Heart right ventricle (tissue), 16 donors: Measurements from ENCODE around the gene ARHGEF37. TPM values are rescaled to one million over a fixed set of nuclear protein-coding genes. Genes with fewer than 3 reads are reported as not detected.

Source experiments
- ATAC-seq, 8 donors: fragments of 200-7000 bp; cut with Tn5 transposase; one replicate each; pipeline ENCODE4 v1.9.1; 2020; ENCODE audit warnings: mild to moderate bottlenecking in 8 of 8, moderate library complexity in 8 of 8, moderate number of reproducible peaks in 1 of 8
- DNase-seq, 2 donors: peaks; one replicate each; pipeline ENCODE4 v3.0.0-alpha.2; 2020
- H3K27ac ChIP-seq, 10 donors: fragments of 200-600 bp; sonication (generic) in 2 of 10; one replicate each; pipeline versions ENCODE4 v1.5.0 to v1.8.0; 2020 to 2022; ENCODE audit warnings: mild to moderate bottlenecking in 3 of 10
- H3K27me3 ChIP-seq, 7 donors: fragments of 200-600 bp; one replicate each; pipeline ENCODE4 v1.8.0; 2021 to 2022; ENCODE audit warnings: mild to moderate bottlenecking in 2 of 7
- H3K36me3 ChIP-seq, 9 donors: fragments of 200-600 bp; sonication (generic) in 1 of 9; one replicate each; pipeline versions ENCODE4 v1.5.0 to v1.8.0; 2020 to 2022; ENCODE audit warnings: mild to moderate bottlenecking in 2 of 9
- H3K4me1 ChIP-seq, 9 donors: fragments of 200-600 bp; sonication (generic) in 1 of 9; one replicate each; pipeline versions ENCODE4 v1.5.0 to v1.8.0; 2020 to 2022; ENCODE audit warnings: mild to moderate bottlenecking in 4 of 9
- H3K4me3 ChIP-seq, 10 donors: fragments of 200-600 bp; sonication (generic) in 2 of 10; one replicate each; pipeline versions ENCODE4 v1.5.0 to v1.8.0; 2020 to 2022; ENCODE audit warnings: mild to moderate bottlenecking in 7 of 10, moderate library complexity in 2 of 10
- H3K9me3 ChIP-seq, 11 donors: fragments of 200-600 bp in 10 of 11; sonication (generic) in 2 of 11; one replicate each; pipeline versions ENCODE4 v1.5.0 to v1.8.0; 2013 to 2022; ENCODE audit warnings: mild to moderate bottlenecking in 2 of 11, control low read depth in 1 of 11, moderate library complexity in 1 of 11
- WGBS, 2 donors: extraction: QIAGEN DNeasy Blood & Tissue Kit; methylation state at CpG; one replicate each; pipeline ENCODE4 v1.1.7; 2013; ENCODE audit warnings: inconsistent platforms in 1 of 2; 5-methylcytosine and 5-hydroxymethylcytosine counted together
- intact Hi-C, 10 donors: fragments of 100-400 bp; cut with DNase I; formaldehyde crosslinking; loops; one replicate each; pipeline versions ENCODE4 v1.11.1 to v1.14.2; 2022
- polyA plus RNA-seq, 2 donors: library from polyadenylated mRNA; stranded (reverse); fragments of 200-250 nt; gene quantifications; one replicate each; pipeline ENCODE4 v1.2.3, GENCODE V29; 2013
- total RNA-seq, 10 donors: library from RNA; stranded (reverse); fragmentation: NEBNext Ultra II Directional in 3 of 10; extraction: Animal tissue kit (Norgen Biotek cat#: 25700) in 3 of 10; gene quantifications; one replicate each; pipeline versions ENCODE4 v1.2.1 to v1.2.4, GENCODE V29; 2021 to 2023
- TF ChIP-seq, protein P1 (sequence below), 9 donors: fragments of 200-600 bp; sonication (generic) in 2 of 9; IDR thresholded peaks; one replicate each; pipeline versions ENCODE4 v1.5.0 to v1.8.0; 2021 to 2022; ENCODE audit warnings: antibody characterized with exemption in 9 of 9, mild to moderate bottlenecking in 5 of 9, moderate library complexity in 1 of 9
- donor health status: Arrhythmogenic right ventricular cardiomyopathy.
- donor health status: ischemic (EF 13 %, LVEDD 7.1; RV severe dilation, severe dysfunction).
- donor health status: healthy with polysubstance abuse.
- donor health status: DM: no; HTN: yes; CAD: no.
- donor health status: DM: no; HTN: no; CAD: no.
- donor health status: ischemic (EF 25% LVEDD 6.9; RV normal size, moderate dysfunction).
- donor health status: ischemic (EF 25% LVEDD 5.7; RV mildly dilated, moderate dysfunction).
- donor health status: healthy.
- donor health status: DM: yes; HTN: yes; CAD: no.
- donor health status: Ischemic cardiomyopathy.
- donor health status: ischemic (EF 35%, LVEDD 5.7; RV mildly dilated, moderate dysfunction).
- donor health status: nonischemic (EF 11% LVEDD 7.7; RV severe dilation, severe dysfunction).
- donor health status: DM: yes; HTN: yes; CAD: no.
- donor health status: PGD.
- donor health status: ischemic (EF 29% LVEDD 5.4; RV normal size, mild dysfunction).
- donor health status: nonischemic (EF 23%, LVEDD 6.1; RV moderate dilation, normal function).

The ARHGEF37 gene
- total and polyA plus RNA-seq, 12 donors = 4.5 to 31.8 (median 17.1) TPM

DNA sequence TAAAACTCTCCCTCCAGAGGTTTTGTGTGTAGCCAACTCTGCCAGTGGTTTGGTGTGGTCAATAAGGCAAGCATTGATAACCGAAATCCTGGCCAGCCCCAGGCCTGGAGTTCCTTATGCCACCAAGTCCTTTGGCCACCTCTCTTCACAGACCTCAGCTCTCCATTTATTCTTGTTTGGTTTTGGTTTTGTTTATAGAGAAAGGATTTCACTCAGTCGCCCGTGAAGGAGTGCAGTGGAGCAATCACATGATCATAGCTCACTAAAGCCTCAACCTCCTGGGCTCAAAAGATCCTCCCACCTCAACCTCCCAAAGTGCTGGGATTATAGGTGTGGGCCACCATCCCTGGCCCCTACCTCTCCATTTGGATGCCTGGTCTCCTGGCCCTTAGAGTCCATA lies 93.4 kb downstream of the ARHGEF37 start:
- intact Hi-C loops = loop anchor here in 4 of 10 donors (5.0 kb wide), 1 partner anchor 58 kb away; the partner anchor contains the start of gene PPARGC1B (in 4 of the 4)
- peak overlapping the region in 6 of 10 donors; percentile 30 to 77 (median 38) for H3K27ac ChIP-seq

GRCh38 chr5:149675610-149676201 lies 94.4 kb downstream of the ARHGEF37 start:
- Histone ChIP-seq H3K27me3 (no peaks in the 10 kb centered on the region), H3K36me3 (no peaks in the 10 kb centered on the region), H3K4me1 (peaks cover 0 to 61% (median 20%) of the 10 kb centered on the region in 9 donors), H3K4me3 (no peak overlapping the region), H3K9me3 (no peaks in the 10 kb centered on the region), H3K27ac (peak overlapping the region in 8 of 10 donors; percentile 36 to 94 (median 60))
- ATAC-seq = peak; percentile 48 to 73 (median 62)
- intact Hi-C loops = loop anchor here in 4 of 10 donors (5.0 kb wide), 1 partner anchor 57 kb away; the partner anchor contains the start of gene PPARGC1B (in 4 of the 4)
- TF ChIP-seq, protein P1, sequence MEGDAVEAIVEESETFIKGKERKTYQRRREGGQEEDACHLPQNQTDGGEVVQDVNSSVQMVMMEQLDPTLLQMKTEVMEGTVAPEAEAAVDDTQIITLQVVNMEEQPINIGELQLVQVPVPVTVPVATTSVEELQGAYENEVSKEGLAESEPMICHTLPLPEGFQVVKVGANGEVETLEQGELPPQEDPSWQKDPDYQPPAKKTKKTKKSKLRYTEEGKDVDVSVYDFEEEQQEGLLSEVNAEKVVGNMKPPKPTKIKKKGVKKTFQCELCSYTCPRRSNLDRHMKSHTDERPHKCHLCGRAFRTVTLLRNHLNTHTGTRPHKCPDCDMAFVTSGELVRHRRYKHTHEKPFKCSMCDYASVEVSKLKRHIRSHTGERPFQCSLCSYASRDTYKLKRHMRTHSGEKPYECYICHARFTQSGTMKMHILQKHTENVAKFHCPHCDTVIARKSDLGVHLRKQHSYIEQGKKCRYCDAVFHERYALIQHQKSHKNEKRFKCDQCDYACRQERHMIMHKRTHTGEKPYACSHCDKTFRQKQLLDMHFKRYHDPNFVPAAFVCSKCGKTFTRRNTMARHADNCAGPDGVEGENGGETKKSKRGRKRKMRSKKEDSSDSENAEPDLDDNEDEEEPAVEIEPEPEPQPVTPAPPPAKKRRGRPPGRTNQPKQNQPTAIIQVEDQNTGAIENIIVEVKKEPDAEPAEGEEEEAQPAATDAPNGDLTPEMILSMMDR (IDR thresholded peaks at IDR 0.05) = no peak
- peak; percentile 23 to 36 for DNase-seq
- 40 to 43% methylated on average over 12 of the region's 12 CpGs for WGBS, 2 donors

More for the DNA sequence above, 93.4 kb downstream of the ARHGEF37 start:
- no peak for ATAC-seq
- H3K9me3 ChIP-seq = no peaks in the 10 kb centered on the region
- H3K4me1 ChIP-seq = peaks cover 0 to 51% (median 12%) of the 10 kb centered on the region in 9 donors
- H3K4me3 ChIP-seq = no peak overlapping the region
- H3K36me3 ChIP-seq = no peaks in the 10 kb centered on the region
- no peak for DNase-seq
- WGBS, 2 donors = 47 to 57% methylated on average over 3 of the region's 3 CpGs
- no peaks in the 10 kb centered on the region for H3K27me3 ChIP-seq
- TF ChIP-seq, protein P1 (IDR thresholded peaks at IDR 0.05) = no peak

GRCh38 chr5:149677731-149678130 lies 96.4 kb downstream of the ARHGEF37 start:
- WGBS, 2 donors = 76 to 79% methylated on average over 7 of the region's 7 CpGs
- TF ChIP-seq, protein P1 (IDR thresholded peaks at IDR 0.05) = no peak
- intact Hi-C loops = loop anchor here in 4 of 10 donors (5.0 kb wide), 1 partner anchor 55 kb away; the partner anchor contains the start of gene PPARGC1B (in 4 of the 4)
- H3K27me3 ChIP-seq = no peaks in the 10 kb centered on the region
- ATAC-seq (peak in 3 of 8 donors; percentile 2 to 17 (median 15)), DNase-seq (peak in 1 of 2 donors; percentile 24)
- H3K36me3 ChIP-seq = no peaks in the 10 kb centered on the region
- H3K4me3 ChIP-seq = no peak overlapping the region
- no peaks in the 10 kb centered on the region for H3K9me3 ChIP-seq
- H3K4me1 ChIP-seq = peaks cover 0 to 80% (median 26%) of the 10 kb centered on the region in 9 donors
- peak overlapping the region in 8 of 10 donors; percentile 18 to 94 (median 56) for H3K27ac ChIP-seq

DNA sequence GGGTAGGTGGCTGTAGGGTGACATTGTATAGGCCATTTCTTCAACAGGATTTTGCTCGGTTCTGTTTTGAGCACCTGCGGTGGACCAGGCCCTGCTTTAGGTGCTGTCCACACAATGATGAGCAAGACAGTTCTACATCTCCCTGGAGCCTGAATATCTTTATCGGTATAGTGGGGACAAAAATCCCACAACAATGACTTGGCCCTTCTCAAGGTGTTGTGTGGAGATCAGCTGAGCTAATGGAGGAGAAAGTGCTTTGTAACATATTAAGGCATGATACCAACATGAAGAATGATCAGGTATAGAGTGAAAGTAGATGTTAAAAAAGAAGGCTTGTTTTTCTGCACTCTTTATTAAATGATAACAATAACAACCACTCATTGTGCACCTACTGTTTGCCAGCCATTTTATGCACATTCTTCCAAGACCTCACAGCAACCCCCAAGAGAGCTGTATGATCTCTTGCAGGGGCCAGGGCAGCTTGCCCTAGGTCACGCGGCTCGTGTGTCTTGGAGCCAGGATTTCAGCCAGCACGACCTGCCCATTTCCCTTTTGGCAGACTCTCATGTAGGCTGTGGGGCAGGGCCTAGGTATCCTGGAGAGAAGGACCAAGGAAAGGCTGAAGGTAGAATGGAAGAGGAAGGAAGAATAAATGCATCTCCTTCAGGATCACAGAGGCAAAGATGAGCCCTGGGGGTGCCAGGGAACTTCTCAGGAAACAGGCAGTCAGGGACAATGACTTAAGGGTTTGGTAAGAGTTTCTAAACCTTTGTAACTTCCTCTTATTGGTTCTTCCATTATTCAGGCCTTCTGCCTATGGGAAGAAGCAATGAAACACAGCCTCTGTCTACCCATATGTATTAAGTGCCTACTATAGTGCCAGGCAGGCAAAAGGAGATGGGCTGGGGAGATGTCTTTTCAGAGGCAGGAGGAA lies 98.8 kb downstream of the ARHGEF37 start:
- H3K9me3 ChIP-seq = no peaks in the 10 kb centered on the region
- H3K27me3 ChIP-seq = no peaks in the 10 kb centered on the region
- intact Hi-C loops = loop anchor here in 4 of 10 donors (5.0 kb wide), 1 partner anchor 52 kb away; the partner anchor contains the start of gene PPARGC1B (in 4 of the 4)
- DNase-seq (peak; percentile 30 to 46), ATAC-seq (peak; percentile 7 to 60 (median 44))
- no peak overlapping the region for H3K4me3 ChIP-seq
- no peaks in the 10 kb centered on the region for H3K36me3 ChIP-seq
- WGBS, 2 donors = 40 to 47% methylated on average over 7 of the region's 7 CpGs
- H3K27ac ChIP-seq = peak overlapping the region; percentile 71 to 94 (median 88)
- TF ChIP-seq, protein P1 (IDR thresholded peaks at IDR 0.05) = no peak
- peaks cover 0 to 89% (median 29%) of the 10 kb centered on the region in 9 donors for H3K4me1 ChIP-seq
